D341Med (cell line): ENCODE results near the gene CTDP1.
A peak's percentile ranks its signal among the peaks of the same experiment; 100 is the strongest.
"Not testable (repeated sequence)": the region's sequence is repeated elsewhere in the genome, so short reads cannot be mapped to it uniquely, and the experiment has no call there.

Experiments
- DNase-seq: peaks from one replicate; pipeline ENCODE4 v3.0.0; 2012; ENCODE audit warnings: low spot score

Gene CTDP1

GRCh38 chr18:79681484-79682387, 2.1 kb downstream of the CTDP1 start:
- DNase-seq: no peak

GRCh38 chr18:79682481-79682880, 2.9 kb downstream of the CTDP1 start:
- DNase-seq: no peak

GRCh38 chr18:79682894-79683625, 3.5 kb downstream of the CTDP1 start:
- no peak for DNase-seq

GRCh38 chr18:79683626-79684282, 4.2 kb downstream of the CTDP1 start:
- DNase-seq: no peak

- DNase-seq: no peak
Observed at GRCh38 chr18:79684283-79684631, 4.7 kb downstream of the CTDP1 start.

GRCh38 chr18:79684787-79685186, 5.2 kb downstream of the CTDP1 start:
- DNase-seq: no peak

- no peak for DNase-seq
Observed at GRCh38 chr18:79685281-79685680, 5.7 kb downstream of the CTDP1 start.

- DNase-seq: no peak
Observed at GRCh38 chr18:79685971-79686370, 6.4 kb downstream of the CTDP1 start.

GRCh38 chr18:79687806-79688205, 8.2 kb downstream of the CTDP1 start:
- DNase-seq: peak; percentile 30

GRCh38 chr18:79690071-79690470, 10.5 kb downstream of the CTDP1 start:
- DNase-seq: no peak

- DNase-seq: peak; percentile 37
Observed at GRCh38 chr18:79690586-79691482, 11.2 kb downstream of the CTDP1 start.

GRCh38 chr18:79692056-79692455, 12.5 kb downstream of the CTDP1 start:
- no peak for DNase-seq

GRCh38 chr18:79692886-79693285, 13.3 kb downstream of the CTDP1 start:
- no peak for DNase-seq

GRCh38 chr18:79693561-79694205, 14.1 kb downstream of the CTDP1 start:
- DNase-seq: no peak

- DNase-seq: not testable (repeated sequence)
Observed at GRCh38 chr18:79694206-79694894, 14.7 kb downstream of the CTDP1 start.

GRCh38 chr18:79694895-79695213, 15.3 kb downstream of the CTDP1 start:
- no peak for DNase-seq

- DNase-seq: no peak
Observed at GRCh38 chr18:79695269-79695668, 15.7 kb downstream of the CTDP1 start.

GRCh38 chr18:79695856-79696850, 16.6 kb downstream of the CTDP1 start:
- no peak for DNase-seq

- DNase-seq: no peak
Observed at GRCh38 chr18:79697178-79697577, 17.6 kb downstream of the CTDP1 start.

GRCh38 chr18:79697976-79698375, 18.4 kb downstream of the CTDP1 start:
- DNase-seq: no peak
